GM12875 (cell line): ENCODE measurements around the gene RGS3.

Experiments
- H3K4me3 ChIP-seq: one replicate; pipeline ENCODE4 v1.5.1; 2011; ENCODE audit warnings: low read depth, low read length, control low read depth
- CTCF ChIP-seq: IDR thresholded peaks from 2 replicates; pipeline ENCODE4 v1.5.1; 2011; ENCODE audit warnings: low read depth, mild to moderate bottlenecking, control low read depth, inconsistent platforms, low read length, moderate library complexity, borderline replicate concordance; ENCODE audit not compliant: insufficient read depth

Gene RGS3

GRCh38 chr9:113566016-113566711 lies 102.6 kb downstream of the RGS3 start:
- H3K4me3 ChIP-seq = peak overlapping the region; percentile 51
- no peak for TF ChIP-seq CTCF

- H3K4me3 ChIP-seq = no peak overlapping the region
- TF ChIP-seq CTCF = no peak
Measured at GRCh38 chr9:113566712-113567071, 103.2 kb downstream of the RGS3 start.

- no peak for TF ChIP-seq CTCF
- H3K4me3 ChIP-seq = no peak overlapping the region
Measured at GRCh38 chr9:113567361-113568080, 104.0 kb downstream of the RGS3 start.

GRCh38 chr9:113568081-113568435 lies 104.5 kb downstream of the RGS3 start:
- TF ChIP-seq CTCF = no peak
- H3K4me3 ChIP-seq = no peak overlapping the region

- no peak for TF ChIP-seq CTCF
- H3K4me3 ChIP-seq = no peak overlapping the region
Measured at GRCh38 chr9:113568571-113569321, 105.2 kb downstream of the RGS3 start.

GRCh38 chr9:113569472-113570060 lies 106.0 kb downstream of the RGS3 start:
- H3K4me3 ChIP-seq = no peak overlapping the region
- no peak for TF ChIP-seq CTCF

GRCh38 chr9:113570106-113570505 lies 106.6 kb downstream of the RGS3 start:
- H3K4me3 ChIP-seq = no peak overlapping the region
- no peak for TF ChIP-seq CTCF
